Dendritic cell treated with granulocyte-macrophage colony-stimulating factor and Interleukin-4, amounts not matched to agents 40 ng/mL and 50 ng/mL, for 4 days (primary cell): ENCODE results near the gene LGI4.

Source experiments
- H3K27ac Mint-ChIP-seq: one replicate; pipeline ENCODE4 v1.8.0; 2022; ENCODE audit warnings: mild to moderate bottlenecking, mixed read lengths
- H3K27me3 Mint-ChIP-seq: one replicate; pipeline ENCODE4 v1.8.0; 2022; ENCODE audit warnings: mild to moderate bottlenecking, mixed read lengths
- H3K36me3 Mint-ChIP-seq: one replicate; pipeline ENCODE4 v1.8.0; 2022; ENCODE audit warnings: low read depth, mixed read lengths
- H3K4me1 Mint-ChIP-seq: one replicate; pipeline ENCODE4 v1.8.0; 2022; ENCODE audit warnings: low read depth, mixed read lengths
- H3K4me3 Mint-ChIP-seq: one replicate; pipeline ENCODE4 v1.8.0; 2022; ENCODE audit warnings: mild to moderate bottlenecking, moderate library complexity, mixed read lengths
- H3K9me3 Mint-ChIP-seq: one replicate; pipeline ENCODE4 v1.8.0; 2022; ENCODE audit warnings: mixed read lengths
- intact Hi-C: fragments of 100-400 bp; cut with micrococcal nuclease; formaldehyde crosslinking; loops from one replicate; pipeline ENCODE4 v1.15.0; 2022

Gene LGI4

DNA sequence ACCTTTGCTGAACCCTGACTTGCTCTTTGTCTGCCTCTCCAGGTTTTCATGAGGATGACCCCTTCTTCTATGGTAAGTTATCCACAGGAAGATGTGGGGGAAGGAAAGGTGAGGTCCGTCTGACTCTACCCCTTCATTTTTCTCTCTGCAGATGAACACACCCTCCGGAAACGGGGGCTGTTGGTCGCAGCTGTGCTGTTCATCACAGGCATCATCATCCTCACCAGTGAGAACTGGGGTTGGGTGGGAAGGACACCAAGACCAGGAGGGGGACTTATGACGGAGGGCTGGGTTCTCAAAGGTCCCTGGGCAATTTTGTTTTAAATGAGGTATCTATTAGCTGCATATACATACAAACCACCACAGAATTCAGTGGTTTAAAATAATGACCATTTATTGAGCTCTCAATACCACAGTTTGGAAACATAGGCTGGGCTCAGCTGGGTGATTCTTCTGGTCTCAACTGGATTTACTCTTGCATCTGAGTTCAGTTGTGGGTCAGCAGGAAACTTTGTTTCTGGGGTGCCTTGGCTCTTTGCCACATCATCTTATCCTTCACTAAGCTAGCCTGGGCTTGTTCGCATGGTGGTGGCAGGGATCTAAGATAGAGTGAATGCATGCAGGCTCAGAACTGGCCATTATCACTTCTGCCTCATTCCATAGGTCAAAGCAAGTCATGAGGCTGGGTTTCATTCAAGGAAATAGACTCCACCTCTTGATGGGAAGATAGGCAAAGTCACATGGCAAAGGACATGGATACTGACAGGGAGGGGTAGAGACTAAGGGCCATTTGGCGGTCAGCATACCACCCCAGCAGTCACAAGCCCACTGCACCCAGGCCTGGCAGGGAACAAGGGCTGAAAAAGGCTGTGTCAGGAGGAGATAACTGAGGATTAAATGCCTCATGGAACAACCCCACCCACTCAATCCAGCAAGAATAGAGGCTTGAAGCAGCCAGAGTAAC, 31.5 kb upstream of the LGI4 start:
- Mint-ChIP-seq H3K4me3 (no peak overlapping the region), H3K27me3 (no peaks in the 10 kb centered on the region), H3K9me3 (peaks cover 45% of the 10 kb centered on the region), H3K4me1 (peaks cover 56% of the 10 kb centered on the region), H3K27ac (peak overlapping the region; percentile 68), H3K36me3 (peaks cover 93% of the 10 kb centered on the region)
- intact Hi-C loops = no loop called here

GRCh38 chr19:35165200-35166058, 30.6 kb upstream of the LGI4 start:
- intact Hi-C loops = no loop called here
- H3K9me3 Mint-ChIP-seq = peaks cover 51% of the 10 kb centered on the region
- H3K36me3 Mint-ChIP-seq = peaks cover 97% of the 10 kb centered on the region
- peaks cover 52% of the 10 kb centered on the region for H3K4me1 Mint-ChIP-seq
- H3K4me3 Mint-ChIP-seq = no peak overlapping the region
- H3K27me3 Mint-ChIP-seq = no peaks in the 10 kb centered on the region
- no peak overlapping the region for H3K27ac Mint-ChIP-seq

DNA sequence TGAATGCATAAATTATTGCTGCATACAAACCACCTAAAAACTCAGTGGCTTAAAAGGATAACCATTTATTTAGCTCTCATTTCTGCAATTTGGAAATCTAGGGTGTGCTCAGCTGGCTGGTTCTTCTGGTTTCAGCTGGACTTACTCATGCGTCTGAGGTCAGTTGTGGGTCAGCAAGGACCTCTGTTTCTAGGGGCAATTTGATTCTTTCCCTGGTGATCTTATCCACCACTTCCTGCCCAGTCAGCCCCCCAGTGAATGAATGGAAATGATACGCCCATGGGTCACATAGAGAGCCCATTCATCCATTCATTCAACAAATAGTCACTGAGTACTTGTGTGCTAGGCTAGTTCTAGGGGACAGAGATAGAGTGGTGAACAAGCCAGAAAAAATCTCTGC, 29.6 kb upstream of the LGI4 start:
- Mint-ChIP-seq H3K4me1 (peaks cover 42% of the 10 kb centered on the region), H3K36me3 (peaks cover 97% of the 10 kb centered on the region), H3K27me3 (no peaks in the 10 kb centered on the region), H3K27ac (no peak overlapping the region), H3K4me3 (no peak overlapping the region), H3K9me3 (peaks cover 51% of the 10 kb centered on the region)
- intact Hi-C loops = no loop called here

GRCh38 chr19:35162471-35163326, 27.8 kb upstream of the LGI4 start:
- Mint-ChIP-seq H3K4me3 (no peak overlapping the region), H3K27me3 (no peaks in the 10 kb centered on the region), H3K36me3 (peaks cover 97% of the 10 kb centered on the region)

GRCh38 chr19:35161434-35161743, 26.5 kb upstream of the LGI4 start:
- intact Hi-C loops = no loop called here
- peaks cover 47% of the 10 kb centered on the region for H3K9me3 Mint-ChIP-seq
- H3K27ac Mint-ChIP-seq = no peak overlapping the region
- peaks cover 20% of the 10 kb centered on the region for H3K4me1 Mint-ChIP-seq
- peaks cover 100% of the 10 kb centered on the region for H3K36me3 Mint-ChIP-seq
- no peaks in the 10 kb centered on the region for H3K27me3 Mint-ChIP-seq
- no peak overlapping the region for H3K4me3 Mint-ChIP-seq

More at GRCh38 chr19:35162471-35163326, 27.8 kb upstream of the LGI4 start:
- H3K9me3 Mint-ChIP-seq = peaks cover 51% of the 10 kb centered on the region
- no peak overlapping the region for H3K27ac Mint-ChIP-seq
- intact Hi-C loops = no loop called here
- H3K4me1 Mint-ChIP-seq = peaks cover 28% of the 10 kb centered on the region

DNA sequence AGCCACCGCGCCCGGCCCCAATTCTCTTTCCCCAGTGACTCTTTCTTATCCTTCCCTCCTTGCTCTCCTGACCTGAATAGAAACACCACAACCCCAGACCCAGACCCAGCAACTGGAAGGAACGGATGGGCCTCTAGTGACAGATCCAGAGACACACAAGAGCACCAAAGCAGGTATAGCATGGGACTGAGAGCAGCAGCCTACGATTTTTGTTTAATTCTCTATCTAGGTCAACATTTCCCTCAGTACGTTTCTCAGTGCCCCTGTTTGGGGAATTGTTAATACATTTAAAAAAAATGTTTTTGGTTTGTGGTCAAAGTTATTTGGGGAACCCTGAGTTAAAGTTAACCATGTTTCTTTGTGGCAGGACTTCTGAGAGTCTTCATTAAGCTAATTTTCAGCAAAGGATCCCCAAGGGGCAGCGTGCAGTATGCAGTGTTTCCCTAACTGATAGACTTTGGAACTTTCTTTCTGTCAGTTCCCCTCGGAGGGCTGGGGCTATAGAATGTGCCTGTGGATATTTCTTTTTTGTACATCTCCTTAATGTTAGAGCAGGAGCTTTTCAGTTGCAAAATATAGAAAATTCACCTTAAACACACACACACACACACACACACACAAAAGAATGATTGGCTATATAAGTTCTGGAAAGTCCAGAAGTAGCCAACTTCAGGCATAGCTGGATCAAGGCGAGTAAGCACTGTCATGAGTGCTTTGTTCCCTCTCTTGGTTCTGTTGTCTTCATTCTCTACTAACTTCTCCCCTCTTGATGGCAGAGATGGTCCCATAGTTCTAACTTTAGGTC, 26.0 kb upstream of the LGI4 start:
- H3K36me3 Mint-ChIP-seq = peaks cover 99% of the 10 kb centered on the region
- intact Hi-C loops = no loop called here
- H3K4me1 Mint-ChIP-seq = peaks cover 20% of the 10 kb centered on the region
- H3K4me3 Mint-ChIP-seq = no peak overlapping the region
- no peak overlapping the region for H3K27ac Mint-ChIP-seq
- H3K27me3 Mint-ChIP-seq = no peaks in the 10 kb centered on the region
- peaks cover 42% of the 10 kb centered on the region for H3K9me3 Mint-ChIP-seq

GRCh38 chr19:35159606-35160005, 24.7 kb upstream of the LGI4 start:
- Mint-ChIP-seq H3K4me3 (no peak overlapping the region), H3K4me1 (peaks cover 28% of the 10 kb centered on the region), H3K9me3 (peaks cover 34% of the 10 kb centered on the region), H3K36me3 (peaks cover 96% of the 10 kb centered on the region), H3K27me3 (no peaks in the 10 kb centered on the region), H3K27ac (no peak overlapping the region)
- intact Hi-C loops = loop anchor here (10.0 kb wide), 1 partner anchor 45 kb away; no protein-coding TSS in a partner anchor

GRCh38 chr19:35157431-35157830, 22.6 kb upstream of the LGI4 start:
- H3K4me3 Mint-ChIP-seq = no peak overlapping the region
- peaks cover 11% of the 10 kb centered on the region for H3K27me3 Mint-ChIP-seq
- H3K9me3 Mint-ChIP-seq = peaks cover 16% of the 10 kb centered on the region
- intact Hi-C loops = loop anchor here (10.0 kb wide), 1 partner anchor 47 kb away; no protein-coding TSS in a partner anchor
- no peak overlapping the region for H3K27ac Mint-ChIP-seq
- peaks cover 78% of the 10 kb centered on the region for H3K36me3 Mint-ChIP-seq
- H3K4me1 Mint-ChIP-seq = peaks cover 44% of the 10 kb centered on the region

- Mint-ChIP-seq H3K27me3 (peaks cover 12% of the 10 kb centered on the region), H3K27ac (no peak overlapping the region), H3K4me3 (peak overlapping the region; percentile 100), H3K36me3 (peaks cover 70% of the 10 kb centered on the region), H3K9me3 (peaks cover 8% of the 10 kb centered on the region), H3K4me1 (peaks cover 49% of the 10 kb centered on the region)
- intact Hi-C loops = loop anchor here (10.0 kb wide), 1 partner anchor 48 kb away; no protein-coding TSS in a partner anchor
Measured at GRCh38 chr19:35156673-35157014, 21.8 kb upstream of the LGI4 start.

DNA sequence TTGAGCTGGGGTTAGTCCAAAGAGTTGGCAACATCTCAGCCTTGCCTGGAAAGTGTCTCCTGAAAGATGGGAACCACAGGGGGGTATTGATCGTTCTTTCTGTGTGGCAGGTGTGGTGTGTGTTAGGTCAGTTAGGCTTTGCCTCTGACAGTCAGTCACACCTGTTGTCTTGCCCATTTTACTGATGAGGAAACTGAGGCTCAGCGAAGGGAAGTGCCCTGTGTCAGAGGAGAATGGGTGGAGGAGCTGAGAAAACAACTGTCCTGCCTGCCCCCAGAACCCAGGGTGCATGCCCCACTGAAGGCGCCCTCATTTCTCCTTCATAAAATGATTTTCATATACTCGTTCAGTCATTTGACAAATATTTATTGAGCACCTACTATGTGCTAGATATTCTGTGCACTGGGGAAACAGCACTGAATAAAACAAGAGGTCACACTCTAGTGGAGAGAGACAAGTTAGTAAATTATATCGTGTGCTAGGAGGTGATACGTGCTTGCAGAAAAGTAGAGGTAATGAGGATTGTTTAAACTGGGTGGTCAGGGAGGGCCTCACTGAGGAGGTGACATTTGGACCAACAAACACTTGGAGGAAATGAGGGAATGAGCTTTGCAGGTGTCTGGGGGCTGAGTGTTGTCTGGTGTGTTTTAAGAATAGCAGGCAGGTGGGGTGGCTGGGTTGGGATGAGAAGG, 21.3 kb upstream of the LGI4 start:
- peaks cover 65% of the 10 kb centered on the region for H3K36me3 Mint-ChIP-seq
- intact Hi-C loops = loop anchor here (10.0 kb wide), 1 partner anchor 49 kb away; no protein-coding TSS in a partner anchor
- H3K27me3 Mint-ChIP-seq = peaks cover 14% of the 10 kb centered on the region
- peaks cover 3% of the 10 kb centered on the region for H3K9me3 Mint-ChIP-seq
- H3K4me3 Mint-ChIP-seq = peak overlapping the region; percentile 100
- H3K27ac Mint-ChIP-seq = peak overlapping the region; percentile 98
- peaks cover 54% of the 10 kb centered on the region for H3K4me1 Mint-ChIP-seq

GRCh38 chr19:35155441-35155840, 20.6 kb upstream of the LGI4 start:
- Mint-ChIP-seq H3K27ac (peak overlapping the region; percentile 98), H3K36me3 (peaks cover 58% of the 10 kb centered on the region)
- intact Hi-C loops = loop anchor here (10.0 kb wide), 1 partner anchor 49 kb away; no protein-coding TSS in a partner anchor

More at GRCh38 chr19:35155441-35155840, 20.6 kb upstream of the LGI4 start:
- H3K9me3 Mint-ChIP-seq = no peaks in the 10 kb centered on the region
- H3K4me3 Mint-ChIP-seq = peak overlapping the region; percentile 100
- peaks cover 14% of the 10 kb centered on the region for H3K27me3 Mint-ChIP-seq
- peaks cover 58% of the 10 kb centered on the region for H3K4me1 Mint-ChIP-seq
